ES-I3 (cell line): ENCODE measurements around the gene C2orf81.
A peak's percentile ranks its signal among the peaks of the same experiment; 100 is the strongest.
"Not testable (repeated sequence)": the region's sequence is repeated elsewhere in the genome, so short reads cannot be mapped to it uniquely, and the experiment has no call there.

ENCODE experiments used
- H3K36me3 ChIP-seq: 2 replicates; pipeline ENCODE4 v1.6.1; 2013; ENCODE audit warnings: mild to moderate bottlenecking, low read length, control low read depth, moderate library complexity; ENCODE audit not compliant: insufficient read depth
- H3K4me1 ChIP-seq: 2 replicates; pipeline ENCODE4 v1.6.1; 2013; ENCODE audit warnings: mild to moderate bottlenecking, control low read depth, low read length; ENCODE audit not compliant: insufficient read depth
- H3K9ac ChIP-seq: 2 replicates; pipeline ENCODE4 v1.6.1; 2013; ENCODE audit warnings: low read depth, mild to moderate bottlenecking, low read length, moderate library complexity
- H3K9me3 ChIP-seq: 2 replicates; pipeline ENCODE4 v1.6.1; 2013; ENCODE audit warnings: mild to moderate bottlenecking, low read length, moderate library complexity; ENCODE audit not compliant: control insufficient read depth, insufficient read depth

The C2orf81 gene

GRCh38 chr2:74420443-74421103 lies 846 bp downstream of the C2orf81 start:
- not testable (repeated sequence) for H3K9me3 ChIP-seq, H3K36me3 ChIP-seq, H3K4me1 ChIP-seq
- H3K9ac ChIP-seq = peak overlapping the region; percentile 86; the same call in 1 of the 2 replicates

- Histone ChIP-seq H3K9me3 (no peaks in the 10 kb centered on the region), H3K9ac (no peak overlapping the region), H3K4me1 (no peaks in the 10 kb centered on the region; the same call in 1 of the 2 replicates), H3K36me3 (no peaks in the 10 kb centered on the region)
These were observed 1.4 kb downstream of the C2orf81 start for GRCh38 chr2:74420006-74420405.

- Histone ChIP-seq H3K9ac (no peak overlapping the region), H3K9me3 (no peaks in the 10 kb centered on the region), H3K4me1 (no peaks in the 10 kb centered on the region; the same call in 1 of the 2 replicates), H3K36me3 (no peaks in the 10 kb centered on the region)
These were observed 2.1 kb downstream of the C2orf81 start for GRCh38 chr2:74419345-74419744.

- H3K4me1 ChIP-seq = peaks cover 4% of the 10 kb centered on the region; the same call in 1 of the 2 replicates
- no peaks in the 10 kb centered on the region for H3K9me3 ChIP-seq
- no peak overlapping the region for H3K9ac ChIP-seq
- no peaks in the 10 kb centered on the region for H3K36me3 ChIP-seq
These were observed 3.1 kb downstream of the C2orf81 start for GRCh38 chr2:74418312-74418711.

- Histone ChIP-seq H3K9ac (no peak overlapping the region), H3K36me3 (no peaks in the 10 kb centered on the region), H3K9me3 (no peaks in the 10 kb centered on the region), H3K4me1 (peaks cover 4% of the 10 kb centered on the region; the same call in 1 of the 2 replicates)
These were observed 3.7 kb downstream of the C2orf81 start for GRCh38 chr2:74417763-74418162.

GRCh38 chr2:74417197-74417596 lies 4.2 kb downstream of the C2orf81 start:
- Histone ChIP-seq H3K36me3 (no peaks in the 10 kb centered on the region), H3K9me3 (no peaks in the 10 kb centered on the region), H3K9ac (no peak overlapping the region), H3K4me1 (peaks cover 4% of the 10 kb centered on the region; the same call in 1 of the 2 replicates)

GRCh38 chr2:74416778-74417177 lies 4.6 kb downstream of the C2orf81 start:
- peaks cover 4% of the 10 kb centered on the region; the same call in 1 of the 2 replicates for H3K4me1 ChIP-seq
- H3K9ac ChIP-seq = no peak overlapping the region
- H3K9me3 ChIP-seq = no peaks in the 10 kb centered on the region
- H3K36me3 ChIP-seq = no peaks in the 10 kb centered on the region

GRCh38 chr2:74415762-74416395 lies 5.5 kb downstream of the C2orf81 start:
- H3K4me1 ChIP-seq = peaks cover 4% of the 10 kb centered on the region; the same call in 1 of the 2 replicates
- peak overlapping the region; percentile 58; the same call in 1 of the 2 replicates for H3K9ac ChIP-seq
- H3K9me3 ChIP-seq = no peaks in the 10 kb centered on the region
- no peaks in the 10 kb centered on the region for H3K36me3 ChIP-seq

- Histone ChIP-seq H3K36me3 (no peaks in the 10 kb centered on the region), H3K9me3 (no peaks in the 10 kb centered on the region), H3K9ac (peak overlapping the region; percentile 58; the same call in 1 of the 2 replicates), H3K4me1 (peaks cover 4% of the 10 kb centered on the region; the same call in 1 of the 2 replicates)
These were observed 6.3 kb downstream of the C2orf81 start for GRCh38 chr2:74414881-74415761.

GRCh38 chr2:74414441-74414840 lies 7.0 kb downstream of the C2orf81 start:
- Histone ChIP-seq H3K9me3 (no peaks in the 10 kb centered on the region), H3K36me3 (no peaks in the 10 kb centered on the region), H3K9ac (peak overlapping the region; percentile 58; the same call in 1 of the 2 replicates), H3K4me1 (peaks cover 4% of the 10 kb centered on the region; the same call in 1 of the 2 replicates)

- Histone ChIP-seq H3K9me3 (no peaks in the 10 kb centered on the region), H3K9ac (no peak overlapping the region), H3K36me3 (no peaks in the 10 kb centered on the region), H3K4me1 (peaks cover 4% of the 10 kb centered on the region; the same call in 1 of the 2 replicates)
These were observed 8.3 kb downstream of the C2orf81 start for GRCh38 chr2:74413001-74413698.

GRCh38 chr2:74407682-74408081 lies 13.7 kb downstream of the C2orf81 start:
- no peaks in the 10 kb centered on the region for H3K36me3 ChIP-seq
- no peaks in the 10 kb centered on the region for H3K9me3 ChIP-seq
- peaks cover 3% of the 10 kb centered on the region; the same call in 1 of the 2 replicates for H3K4me1 ChIP-seq
- H3K9ac ChIP-seq = no peak overlapping the region

- Histone ChIP-seq H3K36me3 (no peaks in the 10 kb centered on the region), H3K9ac (no peak overlapping the region), H3K4me1 (peaks cover 3% of the 10 kb centered on the region; the same call in 1 of the 2 replicates), H3K9me3 (no peaks in the 10 kb centered on the region)
These were observed 15.4 kb downstream of the C2orf81 start for GRCh38 chr2:74406035-74406434.

GRCh38 chr2:74401891-74402290 lies 19.5 kb downstream of the C2orf81 start:
- H3K9me3 ChIP-seq = no peaks in the 10 kb centered on the region
- no peak overlapping the region for H3K9ac ChIP-seq
- H3K36me3 ChIP-seq = no peaks in the 10 kb centered on the region
- H3K4me1 ChIP-seq = peaks cover 2% of the 10 kb centered on the region; the same call in 1 of the 2 replicates
